ENCODE data around the gene NOP53.
"Not testable (repeated sequence)": the region's sequence is repeated elsewhere in the genome, so short reads cannot be mapped to it uniquely, and the experiment has no call there.

Gene NOP53

GRCh38 chr19:47761566-47761965 is 16.2 kb downstream of the NOP53 start:
- DNase-seq (ENCODE audit: low read depth) = no peak
- H3K4me3 ChIP-seq (replicated peaks; ENCODE audit: low read depth, low read length) = no peak overlapping the region
- TF ChIP-seq, protein P1, sequence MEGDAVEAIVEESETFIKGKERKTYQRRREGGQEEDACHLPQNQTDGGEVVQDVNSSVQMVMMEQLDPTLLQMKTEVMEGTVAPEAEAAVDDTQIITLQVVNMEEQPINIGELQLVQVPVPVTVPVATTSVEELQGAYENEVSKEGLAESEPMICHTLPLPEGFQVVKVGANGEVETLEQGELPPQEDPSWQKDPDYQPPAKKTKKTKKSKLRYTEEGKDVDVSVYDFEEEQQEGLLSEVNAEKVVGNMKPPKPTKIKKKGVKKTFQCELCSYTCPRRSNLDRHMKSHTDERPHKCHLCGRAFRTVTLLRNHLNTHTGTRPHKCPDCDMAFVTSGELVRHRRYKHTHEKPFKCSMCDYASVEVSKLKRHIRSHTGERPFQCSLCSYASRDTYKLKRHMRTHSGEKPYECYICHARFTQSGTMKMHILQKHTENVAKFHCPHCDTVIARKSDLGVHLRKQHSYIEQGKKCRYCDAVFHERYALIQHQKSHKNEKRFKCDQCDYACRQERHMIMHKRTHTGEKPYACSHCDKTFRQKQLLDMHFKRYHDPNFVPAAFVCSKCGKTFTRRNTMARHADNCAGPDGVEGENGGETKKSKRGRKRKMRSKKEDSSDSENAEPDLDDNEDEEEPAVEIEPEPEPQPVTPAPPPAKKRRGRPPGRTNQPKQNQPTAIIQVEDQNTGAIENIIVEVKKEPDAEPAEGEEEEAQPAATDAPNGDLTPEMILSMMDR (IDR thresholded peaks at IDR 0.05; ENCODE audit: low read length, missing control alignments) = no peak

- no peak for DNase-seq (ENCODE audit: low read depth)
- TF ChIP-seq, protein P1 (IDR thresholded peaks at IDR 0.05; ENCODE audit: low read length, missing control alignments) = no peak
- H3K4me3 ChIP-seq (replicated peaks; ENCODE audit: low read depth, low read length) = no peak overlapping the region
Measured at GRCh38 chr19:47762151-47762550, 16.8 kb downstream of the NOP53 start.

- H3K4me3 ChIP-seq (replicated peaks; ENCODE audit: low read depth, low read length) = no peak overlapping the region
- peak; percentile 44 for DNase-seq (ENCODE audit: low read depth)
- TF ChIP-seq, protein P1 (IDR thresholded peaks at IDR 0.05; ENCODE audit: low read length, missing control alignments) = no peak
Measured at GRCh38 chr19:47762615-47763308, 17.4 kb downstream of the NOP53 start.

DNA sequence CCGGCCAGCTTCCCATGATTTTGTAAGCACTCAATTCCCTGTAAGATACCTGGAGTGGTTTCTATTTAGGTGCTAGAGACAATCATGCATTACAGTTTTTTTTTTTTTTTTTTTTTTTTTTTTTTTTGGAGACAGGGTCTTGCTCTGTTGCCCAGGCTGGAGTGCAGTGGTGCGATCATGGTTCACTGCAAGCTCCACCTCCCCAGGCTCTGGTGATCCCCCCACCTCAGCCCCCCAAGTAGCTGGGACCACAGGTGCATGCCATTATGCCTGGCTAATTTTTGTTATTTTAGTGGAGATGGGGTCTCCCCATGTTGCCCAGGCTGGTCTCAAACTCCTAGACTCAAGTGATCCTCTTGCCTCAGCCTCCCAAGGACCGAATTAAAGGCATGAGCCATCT is 19.4 kb downstream of the NOP53 start:
- H3K4me3 ChIP-seq (replicated peaks; ENCODE audit: low read depth, low read length); DNase-seq (ENCODE audit: low read depth): not testable (repeated sequence)

DNA sequence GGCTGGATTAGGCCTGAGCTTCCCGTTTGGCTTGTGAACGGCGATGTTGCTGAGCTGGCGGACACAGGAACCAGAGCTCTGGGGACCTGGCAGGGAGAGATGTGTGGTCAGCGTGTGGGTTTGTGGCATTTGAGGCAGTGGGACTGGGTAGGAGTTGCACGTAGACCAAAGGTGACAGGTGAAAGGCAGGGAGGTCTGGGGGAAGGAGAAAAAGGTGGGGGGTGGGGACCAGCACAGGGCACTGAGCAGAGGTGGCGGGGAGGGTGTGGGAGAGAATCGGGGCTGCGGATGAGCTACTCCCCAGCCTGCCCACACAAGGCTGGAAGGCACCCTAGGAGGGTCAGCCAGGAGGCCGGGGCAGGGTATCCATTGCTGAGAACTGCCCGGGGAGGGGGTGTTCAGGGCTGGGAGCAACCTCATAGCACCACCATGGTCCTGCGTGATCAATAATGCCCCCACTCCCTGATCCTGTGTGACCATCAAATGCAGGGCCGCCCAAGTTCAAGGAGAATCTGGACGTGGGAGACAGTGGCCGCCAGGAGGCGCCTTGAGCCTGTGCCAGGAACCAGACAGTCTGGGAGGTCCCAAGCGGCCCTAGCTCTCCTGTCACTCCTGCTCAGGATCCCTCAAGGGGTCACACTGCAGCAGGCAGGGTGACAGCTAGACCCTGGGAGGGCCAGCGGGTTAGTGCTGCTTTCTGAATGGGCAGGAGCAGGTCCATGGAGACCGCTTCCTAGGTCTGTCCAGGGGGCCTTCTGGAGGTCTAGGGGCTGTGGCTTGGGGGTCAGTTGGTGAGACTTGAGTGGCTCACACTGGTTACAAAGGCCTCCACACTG is 20.4 kb downstream of the NOP53 start:
- peak; percentile 65 for DNase-seq (ENCODE audit: low read depth)
- TF ChIP-seq, protein P1 (IDR thresholded peaks at IDR 0.05; ENCODE audit: low read length, missing control alignments) = peak; percentile 84
- H3K4me3 ChIP-seq (replicated peaks; ENCODE audit: low read depth, low read length) = no peak overlapping the region

- TF ChIP-seq, protein P1 (IDR thresholded peaks at IDR 0.05; ENCODE audit: low read length, missing control alignments) = no peak
- DNase-seq (ENCODE audit: low read depth) = no peak
- H3K4me3 ChIP-seq (replicated peaks; ENCODE audit: low read depth, low read length) = no peak overlapping the region
Measured at GRCh38 chr19:47766359-47766620, 20.9 kb downstream of the NOP53 start.

DNA sequence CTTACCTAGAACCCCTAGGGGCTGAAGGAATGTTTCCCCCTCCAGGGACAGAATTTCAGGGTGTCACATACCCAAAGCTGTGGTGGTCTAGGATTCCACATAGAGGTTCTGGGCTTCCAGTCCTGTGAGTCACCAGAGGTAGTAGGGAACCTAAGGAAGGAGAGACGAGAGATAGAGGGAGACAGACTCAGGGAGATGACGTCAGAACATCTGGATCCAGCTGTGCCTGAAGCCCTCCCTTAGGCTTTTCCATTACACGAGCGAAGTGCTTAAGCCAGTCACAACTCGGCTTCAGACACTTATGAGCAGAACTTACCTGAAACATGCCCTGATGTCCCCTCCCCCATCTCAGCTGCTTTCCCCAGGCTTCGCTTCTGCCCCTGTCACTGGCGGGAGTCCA is 21.3 kb downstream of the NOP53 start:
- no peak overlapping the region for H3K4me3 ChIP-seq (replicated peaks; ENCODE audit: low read depth, low read length)
- TF ChIP-seq, protein P1 (IDR thresholded peaks at IDR 0.05; ENCODE audit: low read length, missing control alignments) = no peak
- DNase-seq (ENCODE audit: low read depth) = no peak
